WTC11 (cell line): ENCODE data around the gene CRELD2. TPM values are rescaled to one million over a fixed set of nuclear protein-coding genes. Genes with fewer than 3 reads are reported as not detected.
A peak's percentile ranks its signal among the peaks of the same experiment; 100 is the strongest.

ENCODE experiments used
- ATAC-seq: fragments of 200-7000 bp; cut with Tn5 transposase; 2 replicates; pipeline ENCODE4 v1.10.0; 2021; ENCODE audit warnings: mild to moderate bottlenecking, moderate library complexity
- CTCF ChIA-PET: fragments of 300-600 bp; sonication (Branson Sonifier 250); formaldehyde crosslinking; loops from one replicate; lab custom pipeline; 2021; ENCODE audit warnings: antibody characterized with exemption; lab: Charles Lee
- POLR2A ChIA-PET: fragments of 350-600 bp; sonication (Branson Sonifier 250); formaldehyde crosslinking; loops from one replicate; lab custom pipeline; 2021; ENCODE audit warnings: antibody characterized with exemption; lab: Charles Lee
- DNase-seq: peaks from one replicate; pipeline ENCODE4 v3.0.0; 2021; ENCODE audit warnings: low spot score
- H3K27ac Mint-ChIP-seq: 2 replicates; pipeline ENCODE4 v1.8.0; 2021; ENCODE audit warnings: mixed read lengths
- H3K27me3 Mint-ChIP-seq: 2 replicates; pipeline ENCODE4 v1.8.0; 2021; ENCODE audit warnings: low read depth, mild to moderate bottlenecking, moderate library complexity, mixed read lengths
- H3K36me3 Mint-ChIP-seq: 2 replicates; pipeline ENCODE4 v1.8.0; 2021; ENCODE audit warnings: mixed read lengths
- H3K4me1 Mint-ChIP-seq: 2 replicates; pipeline ENCODE4 v1.8.0; 2022; ENCODE audit warnings: mixed read lengths
- H3K4me3 Mint-ChIP-seq: 2 replicates; pipeline ENCODE4 v1.8.0; 2021; ENCODE audit warnings: mild to moderate bottlenecking, moderate library complexity, mixed read lengths
- H3K9me3 Mint-ChIP-seq: 2 replicates; pipeline ENCODE4 v1.8.0; 2021; ENCODE audit warnings: mixed read lengths
- CDX4 ChIP-seq: fragments of 250-450 bp; sonication (Bioruptor Pico); IDR thresholded peaks from 2 replicates; pipeline ENCODE4 v1.9.0; 2021; ENCODE audit warnings: moderate library complexity, mild to moderate bottlenecking, inconsistent platforms, borderline replicate concordance
- CREM ChIP-seq: sonication (generic); formaldehyde crosslinking; IDR thresholded peaks from 2 replicates; pipeline ENCODE4 v1.8.1; 2022; ENCODE audit warnings: mild to moderate bottlenecking, missing genetic modification reagents, moderate library complexity
- ERG ChIP-seq: fragments of 250-450 bp; sonication (Bioruptor Pico); IDR thresholded peaks from 2 replicates; pipeline ENCODE4 v1.8.0; 2021; ENCODE audit warnings: mild to moderate bottlenecking
- HMGXB4 ChIP-seq: sonication (generic); formaldehyde crosslinking; IDR thresholded peaks from 2 replicates; pipeline ENCODE4 v1.8.1; 2023; ENCODE audit warnings: mild to moderate bottlenecking, moderate library complexity, missing genetic modification reagents
- IRF2 ChIP-seq: sonication (generic); formaldehyde crosslinking; IDR thresholded peaks from 2 replicates; pipeline ENCODE4 v1.8.0; 2022; ENCODE audit warnings: low read depth, missing genetic modification reagents, borderline replicate concordance
- MAX ChIP-seq: sonication (generic); formaldehyde crosslinking; IDR thresholded peaks from 2 replicates; pipeline ENCODE4 v1.8.0; 2022; ENCODE audit warnings: mild to moderate bottlenecking, missing genetic modification reagents
- NFYB ChIP-seq: sonication (generic); formaldehyde crosslinking; conservative IDR thresholded peaks from 2 replicates; pipeline ENCODE4 v1.8.0; 2022; ENCODE audit warnings: low read depth, missing genetic modification reagents
- NR3C1 ChIP-seq: sonication (generic); formaldehyde crosslinking; conservative IDR thresholded peaks from 2 replicates; pipeline ENCODE4 v1.8.1; 2023; ENCODE audit warnings: low read depth, mild to moderate bottlenecking, missing genetic modification reagents
- PREB ChIP-seq: sonication (generic); formaldehyde crosslinking; IDR thresholded peaks from 2 replicates; pipeline ENCODE4 v1.8.1; 2022; ENCODE audit warnings: mild to moderate bottlenecking, missing genetic modification reagents, moderate library complexity, borderline replicate concordance
- ZNF121 ChIP-seq: sonication (generic); formaldehyde crosslinking; IDR thresholded peaks from 2 replicates; pipeline ENCODE4 v1.8.0; 2023; ENCODE audit warnings: missing genetic modification reagents
- ZNF532 ChIP-seq: fragments of 250-450 bp; sonication (Bioruptor Pico); IDR thresholded peaks from 2 replicates; pipeline ENCODE4 v1.9.0; 2021; ENCODE audit warnings: mild to moderate bottlenecking, borderline replicate concordance
- total RNA-seq: library from RNA; stranded (reverse); gene quantifications from 3 replicates; pipeline ENCODE4 v1.2.3, GENCODE V29; 2021

The CRELD2 gene
- total RNA-seq, 1 experiment from 2014 or later, result 42.8 TPM

- Mint-ChIP-seq H3K4me1 (peaks cover 5% of the 10 kb centered on the region; the same call in 1 of the 2 replicates), H3K27me3 (no peaks in the 10 kb centered on the region; the same call in 1 of the 2 replicates), H3K27ac (no peak overlapping the region; the same call in 1 of the 2 replicates)
- POLR2A ChIA-PET, result interaction anchor here (0.6 kb wide), 1 partner anchor 389 kb away, joined by 3 read pairs; no protein-coding TSS in a partner anchor
- peak; percentile 19 for DNase-seq
- TF ChIP-seq CREM (CRISPR knock-in tag) (no peak), MAX (CRISPR knock-in tag) (peak; percentile 14; the same call in 1 of the 2 replicates), PREB (CRISPR knock-in tag) (no peak), NR3C1 (no peak)
- TF ChIP-seq, all 79 proteins: peak for 1
- Mint-ChIP-seq H3K36me3 (peaks cover 7% of the 10 kb centered on the region), H3K9me3 (no peaks in the 10 kb centered on the region), H3K4me3 (peak overlapping the region; percentile 56)
- no peak for ATAC-seq
- CTCF ChIA-PET, result interaction anchor here (0.6 to 2.5 kb wide), 6 partner anchors 9 to 67 kb away, joined by 3 to 17 read pairs (median 6); no protein-coding TSS in a partner anchor
These were observed 44.6 kb downstream of the CRELD2 start for GRCh38 chr22:49962751-49963646.

GRCh38 chr22:49963647-49964026 lies 45.2 kb downstream of the CRELD2 start:
- no peak overlapping the region for H3K4me3 Mint-ChIP-seq
- CTCF ChIA-PET, result no interaction called here
- H3K9me3 Mint-ChIP-seq, result no peaks in the 10 kb centered on the region
- no peak for ATAC-seq
- no peak for TF ChIP-seq HMGXB4 (CRISPR knock-in tag)
- no peak for TF ChIP-seq ZNF532 (CRISPR knock-in tag)
- no peak for TF ChIP-seq MAX (CRISPR knock-in tag)
- no peak for TF ChIP-seq CDX4 (CRISPR knock-in tag)
- TF ChIP-seq NFYB (CRISPR knock-in tag), result no peak
- no peak for TF ChIP-seq IRF2 (CRISPR knock-in tag)
- TF ChIP-seq ZNF121 (CRISPR knock-in tag), result no peak
- no peak for TF ChIP-seq ERG (CRISPR knock-in tag)
- TF ChIP-seq, all 79 proteins: peak for 0
- Mint-ChIP-seq H3K36me3 (peaks cover 7% of the 10 kb centered on the region), H3K27ac (no peak overlapping the region), H3K4me1 (peaks cover 5% of the 10 kb centered on the region; the same call in 1 of the 2 replicates), H3K27me3 (no peaks in the 10 kb centered on the region; the same call in 1 of the 2 replicates)
- POLR2A ChIA-PET, result interaction anchor here (0.5 kb wide), 1 partner anchor 27 kb away, joined by 5 read pairs; no protein-coding TSS in a partner anchor
- DNase-seq, result no peak
